ENCODE measurements around the gene UST. TPM values are rescaled to one million over a fixed set of nuclear protein-coding genes. Genes with fewer than 3 reads are reported as not detected.

Gene UST
- total and polyA plus RNA-seq, 2 donors (not counting 1 experiment from before 2014, with no cell fraction given): 7.3 to 16.9 TPM

- H3K27ac ChIP-seq (ENCODE audit: low read length in 2 of 2): no peak overlapping the region
- H3K9me3 Mint-ChIP-seq (ENCODE audit: insufficient read depth): no peaks in the 10 kb centered on the region
- ATAC-seq (ENCODE audit: low read depth): no peak
- H3K27me3 ChIP-seq (replicated peaks in 1 of 4; ENCODE audit: control extremely low read depth in 1 of 4, control insufficient read depth in 3 of 4, insufficient read depth in 4 of 4, low read length in 3 of 4): no peaks in the 10 kb centered on the region
- H3K4me1 Mint-ChIP-seq: peaks cover 64% of the 10 kb centered on the region
- H3K4me3 ChIP-seq (ENCODE audit: control extremely low read depth in 1 of 5, extremely low read depth in 1 of 5, insufficient read depth in 1 of 5, low read depth in 2 of 5, low read length in 4 of 5): no peak overlapping the region
- H3K4me2 ChIP-seq (replicated peaks; ENCODE audit: low read depth, low read length, poor library complexity, severe bottlenecking): no peak overlapping the region
- DNase-seq: no peak
- H3K4me1 ChIP-seq (ENCODE audit: control insufficient read depth in 2 of 2, insufficient read depth in 2 of 2, low read length in 2 of 2): peaks cover 10 to 14% of the 10 kb centered on the region in 2 donors
- intact Hi-C loops (cut with micrococcal nuclease): no loop called here
- no peak overlapping the region for H3K27ac Mint-ChIP-seq
- no peak overlapping the region for H3K9ac ChIP-seq (ENCODE audit: low read length)
- no peaks in the 10 kb centered on the region for H3K36me3 ChIP-seq (replicated peaks in 1 of 2; ENCODE audit: control extremely low read depth in 1 of 2, control insufficient read depth in 1 of 2, extremely low read depth in 1 of 2, insufficient read depth in 2 of 2, low read length in 1 of 2)
- TF ChIP-seq EZH2 (IDR thresholded peaks at IDR 0.05; ENCODE audit: borderline replicate concordance, insufficient read depth, low read depth, low read length, poor library complexity, severe bottlenecking) (no peak), CTCF (IDR thresholded peaks at IDR 0.05) (no peak)
- no peaks in the 10 kb centered on the region for H3K27me3 Mint-ChIP-seq
- ChIA-PET CTCF (interaction anchor here (0.7 kb wide), 1 partner anchor 148 kb away, joined by 3 read pairs; no protein-coding TSS in a partner anchor), POLR2A (no interaction called here)
- H3K4me3 Mint-ChIP-seq: no peak overlapping the region
- no peak overlapping the region for H2AFZ ChIP-seq (ENCODE audit: insufficient read depth, low read depth, low read length, poor library complexity, severe bottlenecking)
- H3K79me2 ChIP-seq (ENCODE audit: control insufficient read depth, insufficient read depth, low read length): peaks cover 97% of the 10 kb centered on the region
- H3K9me3 ChIP-seq (ENCODE audit: control extremely low read depth in 1 of 3, control insufficient read depth in 2 of 3, insufficient read depth in 1 of 3, low read length in 2 of 3): peaks cover 0 to 2% (median 0%) of the 10 kb centered on the region in 3 donors
- no CpG with 5 or more reads among the region's 4 CpGs for WGBS (ENCODE audit: insufficient coverage)
- peaks cover 27% of the 10 kb centered on the region for H4K20me1 ChIP-seq (ENCODE audit: control insufficient read depth, insufficient read depth, low read length, poor library complexity, severe bottlenecking)
Measured at GRCh38 chr6:148805777-148806176, 58.9 kb downstream of the UST start.

GRCh38 chr6:148807784-148808183, 61.0 kb downstream of the UST start:
- peaks cover 3 to 5% of the 10 kb centered on the region in 2 donors for H3K4me1 ChIP-seq (ENCODE audit: control insufficient read depth in 2 of 2, insufficient read depth in 2 of 2, low read length in 2 of 2)
- H3K4me1 Mint-ChIP-seq: peaks cover 48% of the 10 kb centered on the region
- no peaks in the 10 kb centered on the region for H3K27me3 ChIP-seq (replicated peaks in 1 of 4; ENCODE audit: control extremely low read depth in 1 of 4, control insufficient read depth in 3 of 4, insufficient read depth in 4 of 4, low read length in 3 of 4)
- H3K9me3 Mint-ChIP-seq (ENCODE audit: insufficient read depth): peaks cover 3% of the 10 kb centered on the region
- no peak overlapping the region for H3K4me3 Mint-ChIP-seq
- peaks cover 0 to 4% (median 0%) of the 10 kb centered on the region in 3 donors for H3K9me3 ChIP-seq (ENCODE audit: control extremely low read depth in 1 of 3, control insufficient read depth in 2 of 3, insufficient read depth in 1 of 3, low read length in 2 of 3)
- H3K27ac Mint-ChIP-seq: no peak overlapping the region
- no peak for ATAC-seq (ENCODE audit: low read depth)
- H3K79me2 ChIP-seq (ENCODE audit: control insufficient read depth, insufficient read depth, low read length): peaks cover 96% of the 10 kb centered on the region
- H4K20me1 ChIP-seq (ENCODE audit: control insufficient read depth, insufficient read depth, low read length, poor library complexity, severe bottlenecking): peaks cover 22% of the 10 kb centered on the region
- H3K27me3 Mint-ChIP-seq: no peaks in the 10 kb centered on the region
- H3K36me3 ChIP-seq (replicated peaks in 1 of 2; ENCODE audit: control extremely low read depth in 1 of 2, control insufficient read depth in 1 of 2, extremely low read depth in 1 of 2, insufficient read depth in 2 of 2, low read length in 1 of 2): no peaks in the 10 kb centered on the region
- DNase-seq: no peak
- intact Hi-C loops (cut with micrococcal nuclease): no loop called here
- no peak overlapping the region for H3K9ac ChIP-seq (ENCODE audit: low read length)
- ChIA-PET CTCF (no interaction called here), POLR2A (no interaction called here)
- H3K4me2 ChIP-seq (replicated peaks; ENCODE audit: low read depth, low read length, poor library complexity, severe bottlenecking): no peak overlapping the region
- no peak overlapping the region for H2AFZ ChIP-seq (ENCODE audit: insufficient read depth, low read depth, low read length, poor library complexity, severe bottlenecking)
- no peak overlapping the region for H3K27ac ChIP-seq (ENCODE audit: low read length in 2 of 2)
- TF ChIP-seq CTCF (IDR thresholded peaks at IDR 0.05): no peak
- TF ChIP-seq EZH2 (IDR thresholded peaks at IDR 0.05; ENCODE audit: borderline replicate concordance, insufficient read depth, low read depth, low read length, poor library complexity, severe bottlenecking): no peak
- no peak overlapping the region for H3K4me3 ChIP-seq (ENCODE audit: control extremely low read depth in 1 of 5, extremely low read depth in 1 of 5, insufficient read depth in 1 of 5, low read depth in 2 of 5, low read length in 4 of 5)
- 97% methylated on average over 6 of the region's 7 CpGs for WGBS (ENCODE audit: insufficient coverage)
